Neural crest cell (in vitro differentiated cells): ENCODE results near the gene DAAM1. TPM values are rescaled to one million over a fixed set of nuclear protein-coding genes. Genes with fewer than 3 reads are reported as not detected.

Experiments used
- DNase-seq: peaks from one replicate; pipeline ENCODE4 v3.0.0; 2021; ENCODE audit warnings: low read depth, mixed read lengths, low spot score
- H3K27ac Mint-ChIP-seq: one replicate; pipeline ENCODE4 v1.8.0; 2021; ENCODE audit warnings: mild to moderate bottlenecking, mixed read lengths; ENCODE audit not compliant: unreplicated experiment
- H3K27me3 Mint-ChIP-seq: 2 replicates; pipeline ENCODE4 v1.8.0; 2021; ENCODE audit warnings: low read depth, mild to moderate bottlenecking, mixed read lengths
- H3K36me3 Mint-ChIP-seq: 2 replicates; pipeline ENCODE4 v1.8.0; 2021; ENCODE audit warnings: low read depth, mild to moderate bottlenecking, mixed read lengths
- H3K4me1 Mint-ChIP-seq: 2 replicates; pipeline ENCODE4 v1.8.0; 2021; ENCODE audit warnings: mixed read lengths
- H3K4me3 Mint-ChIP-seq: one replicate; pipeline ENCODE4 v1.8.0; 2021; ENCODE audit warnings: mild to moderate bottlenecking, mixed read lengths
- H3K9me3 Mint-ChIP-seq: 2 replicates; pipeline ENCODE4 v1.8.0; 2021; ENCODE audit warnings: mixed read lengths
- total RNA-seq: library from RNA; stranded (reverse); gene quantifications from 2 replicates; pipeline ENCODE4 v1.2.1, GENCODE V29; 2021
- TF ChIP-seq, protein P1 (sequence below): fragments of 200-600 bp; sonication (generic); conservative IDR thresholded peaks from 2 replicates; pipeline ENCODE4 v1.5.0; 2021; ENCODE audit warnings: antibody characterized with exemption, mild to moderate bottlenecking

DAAM1 gene
- total RNA-seq, 1 donor from 2014 or later: 47.2 TPM

DNA sequence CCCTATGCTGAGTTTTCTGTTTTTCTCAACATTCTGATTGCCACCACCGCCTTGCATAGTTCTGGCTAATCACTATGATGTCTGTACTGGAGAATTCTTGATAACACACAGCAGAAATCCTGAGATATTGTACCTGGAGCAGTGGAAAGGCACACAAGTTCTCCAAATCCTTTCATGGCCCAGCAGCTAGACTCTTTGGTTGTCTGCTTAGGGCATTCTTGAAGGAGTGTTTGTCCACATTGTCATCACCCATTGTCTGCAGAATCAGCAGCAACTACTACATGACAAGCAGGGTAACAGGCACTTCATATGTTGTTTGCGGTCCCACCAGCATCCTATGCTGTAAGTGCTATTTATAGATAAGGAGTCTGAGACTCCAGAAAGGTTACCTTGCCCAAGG lies 128.9 kb downstream of the DAAM1 start:
- Mint-ChIP-seq H3K27me3 (no peaks in the 10 kb centered on the region), H3K4me1 (peaks cover 4% of the 10 kb centered on the region), H3K27ac (no peak overlapping the region), H3K9me3 (no peaks in the 10 kb centered on the region), H3K36me3 (no peaks in the 10 kb centered on the region), H3K4me3 (no peak overlapping the region)
- DNase-seq: no peak
- TF ChIP-seq, protein P1, sequence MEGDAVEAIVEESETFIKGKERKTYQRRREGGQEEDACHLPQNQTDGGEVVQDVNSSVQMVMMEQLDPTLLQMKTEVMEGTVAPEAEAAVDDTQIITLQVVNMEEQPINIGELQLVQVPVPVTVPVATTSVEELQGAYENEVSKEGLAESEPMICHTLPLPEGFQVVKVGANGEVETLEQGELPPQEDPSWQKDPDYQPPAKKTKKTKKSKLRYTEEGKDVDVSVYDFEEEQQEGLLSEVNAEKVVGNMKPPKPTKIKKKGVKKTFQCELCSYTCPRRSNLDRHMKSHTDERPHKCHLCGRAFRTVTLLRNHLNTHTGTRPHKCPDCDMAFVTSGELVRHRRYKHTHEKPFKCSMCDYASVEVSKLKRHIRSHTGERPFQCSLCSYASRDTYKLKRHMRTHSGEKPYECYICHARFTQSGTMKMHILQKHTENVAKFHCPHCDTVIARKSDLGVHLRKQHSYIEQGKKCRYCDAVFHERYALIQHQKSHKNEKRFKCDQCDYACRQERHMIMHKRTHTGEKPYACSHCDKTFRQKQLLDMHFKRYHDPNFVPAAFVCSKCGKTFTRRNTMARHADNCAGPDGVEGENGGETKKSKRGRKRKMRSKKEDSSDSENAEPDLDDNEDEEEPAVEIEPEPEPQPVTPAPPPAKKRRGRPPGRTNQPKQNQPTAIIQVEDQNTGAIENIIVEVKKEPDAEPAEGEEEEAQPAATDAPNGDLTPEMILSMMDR: no peak

DNA sequence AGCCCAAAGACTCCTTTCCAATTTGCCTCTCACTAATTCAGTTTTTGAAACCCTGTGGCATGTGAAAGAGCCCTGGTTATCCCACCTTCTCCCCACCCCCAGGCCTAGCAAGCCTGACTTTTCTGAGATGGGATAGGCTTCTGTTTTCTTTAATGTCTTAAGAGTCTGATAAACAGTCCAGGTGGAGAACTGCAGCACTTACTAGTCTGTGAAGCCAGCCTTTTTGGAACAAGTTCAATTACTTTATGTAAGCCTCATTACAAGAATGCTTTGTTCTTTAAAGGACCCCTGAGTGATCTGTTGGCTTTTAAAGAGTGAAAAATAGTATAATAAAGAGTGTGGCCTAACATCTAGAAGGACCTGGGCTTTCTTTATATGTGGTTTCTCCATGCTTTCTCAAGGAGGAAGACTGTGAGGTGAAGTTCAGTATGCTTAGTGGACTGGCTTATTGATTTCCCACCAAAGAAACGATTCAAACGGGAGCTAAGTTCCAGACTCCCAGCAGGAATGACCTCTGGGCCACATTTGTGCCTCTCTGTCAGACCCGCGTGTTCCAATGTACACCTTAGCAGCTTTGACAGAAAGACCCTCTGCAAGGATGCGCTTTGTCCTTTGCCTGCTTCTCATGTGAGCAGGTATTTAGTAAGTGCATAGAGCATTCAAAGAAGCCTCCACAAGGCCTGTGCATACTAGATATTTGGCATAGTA lies 129.5 kb downstream of the DAAM1 start:
- TF ChIP-seq, protein P1: no peak
- DNase-seq: no peak
- H3K9me3 Mint-ChIP-seq: no peaks in the 10 kb centered on the region
- H3K4me3 Mint-ChIP-seq: no peak overlapping the region
- no peak overlapping the region for H3K27ac Mint-ChIP-seq
- H3K27me3 Mint-ChIP-seq: no peaks in the 10 kb centered on the region
- no peaks in the 10 kb centered on the region for H3K36me3 Mint-ChIP-seq
- peaks cover 4% of the 10 kb centered on the region for H3K4me1 Mint-ChIP-seq

DNA sequence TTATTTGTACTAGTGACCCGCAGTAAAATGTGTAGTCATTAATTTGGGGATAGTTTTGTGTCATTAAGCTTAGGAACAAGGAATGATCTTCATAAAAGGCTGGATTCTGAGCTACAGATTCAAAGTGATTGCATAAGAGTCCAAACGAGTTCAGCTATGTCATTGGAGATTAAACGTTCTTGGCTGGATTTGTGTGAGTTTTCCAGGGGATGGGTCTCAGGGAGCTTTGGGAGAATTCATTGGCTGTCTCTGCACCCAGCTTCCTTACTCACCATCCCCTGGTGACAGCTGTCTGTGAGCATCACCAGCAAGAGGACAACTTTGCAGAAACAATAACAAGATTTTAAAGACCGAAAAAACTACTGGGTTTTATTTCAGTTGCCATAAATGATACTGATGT lies 130.4 kb downstream of the DAAM1 start:
- H3K27ac Mint-ChIP-seq: no peak overlapping the region
- TF ChIP-seq, protein P1: no peak
- H3K4me1 Mint-ChIP-seq: peaks cover 4% of the 10 kb centered on the region

DNA sequence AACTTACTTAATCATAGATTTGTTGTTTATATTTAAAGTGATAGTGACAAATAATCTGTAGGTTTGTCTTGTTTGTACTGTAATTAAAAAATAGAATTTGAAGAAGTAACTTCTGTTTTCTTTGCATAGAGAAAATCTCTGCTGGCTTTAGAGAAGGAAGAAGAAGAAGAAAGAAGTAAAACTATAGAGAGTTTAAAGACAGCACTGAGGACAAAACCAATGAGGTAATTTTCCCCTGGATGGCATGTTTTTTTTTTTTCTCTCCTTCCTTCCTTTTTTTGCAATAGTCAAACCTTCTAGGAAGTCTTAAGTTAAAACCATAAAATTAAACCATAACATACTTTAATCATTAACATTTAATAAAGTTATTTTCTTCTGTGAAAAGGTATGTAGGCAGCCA lies 131.9 kb downstream of the DAAM1 start:
- H3K27ac Mint-ChIP-seq: no peak overlapping the region
- H3K36me3 Mint-ChIP-seq: peaks cover 4% of the 10 kb centered on the region
- H3K4me1 Mint-ChIP-seq: peaks cover 4% of the 10 kb centered on the region
- H3K27me3 Mint-ChIP-seq: no peaks in the 10 kb centered on the region
- no peak for DNase-seq
- TF ChIP-seq, protein P1: no peak
- no peak overlapping the region for H3K4me3 Mint-ChIP-seq
- no peaks in the 10 kb centered on the region for H3K9me3 Mint-ChIP-seq

More for the DNA sequence above, 130.4 kb downstream of the DAAM1 start:
- no peaks in the 10 kb centered on the region for H3K27me3 Mint-ChIP-seq
- no peak overlapping the region for H3K4me3 Mint-ChIP-seq
- DNase-seq: no peak
- H3K36me3 Mint-ChIP-seq: no peaks in the 10 kb centered on the region
- no peaks in the 10 kb centered on the region for H3K9me3 Mint-ChIP-seq

DNA sequence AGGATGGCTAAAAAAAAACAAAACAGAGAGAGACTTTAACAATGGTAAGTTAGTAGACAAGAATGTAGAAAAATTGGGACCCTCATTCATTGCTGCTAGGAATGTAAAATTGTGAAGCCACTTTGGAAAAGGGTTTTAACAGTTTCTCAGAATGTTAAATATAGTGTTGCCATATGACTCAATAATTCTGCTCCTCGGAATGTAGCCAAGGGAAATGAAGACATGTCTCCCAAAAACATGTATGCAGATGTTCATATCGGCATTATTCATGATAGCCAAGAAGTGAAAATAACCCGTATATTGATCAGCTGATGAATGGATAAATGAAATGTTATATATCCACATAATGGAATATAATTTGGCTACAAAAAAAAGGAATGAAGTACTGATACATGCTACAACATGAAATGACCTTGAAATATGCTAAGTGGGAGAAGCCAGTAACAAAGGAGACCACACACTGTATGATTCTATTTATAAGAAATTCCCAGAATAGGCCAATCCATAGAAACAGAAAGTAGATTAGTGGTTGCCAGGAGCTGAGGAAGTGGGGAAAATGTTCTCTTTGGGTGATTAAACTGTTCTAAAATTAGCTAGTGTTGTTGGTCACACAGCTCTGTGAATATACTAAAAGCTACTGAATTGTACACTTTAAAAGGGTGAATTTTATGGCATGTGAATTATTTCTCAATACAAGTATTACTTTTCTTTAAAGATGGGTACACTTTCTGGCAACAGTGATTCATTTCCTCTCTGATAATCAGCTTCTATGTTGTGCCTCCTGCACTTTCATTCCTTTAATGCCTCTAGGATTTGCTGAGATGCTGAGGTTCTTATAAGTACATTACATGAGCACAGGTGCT lies 132.5 kb downstream of the DAAM1 start:
- Mint-ChIP-seq H3K4me1 (peaks cover 4% of the 10 kb centered on the region), H3K9me3 (no peaks in the 10 kb centered on the region), H3K4me3 (no peak overlapping the region), H3K36me3 (peaks cover 4% of the 10 kb centered on the region), H3K27ac (no peak overlapping the region), H3K27me3 (no peaks in the 10 kb centered on the region)
- no peak for DNase-seq
- TF ChIP-seq, protein P1: no peak
